SHP77 treated with DMSO at 0.1 percent for 48 hours (cell line): ENCODE data around the gene AMH.

Experiments
- DNase-seq: peaks from one replicate; lab custom pipeline; 2025; lab: John Stamatoyannopoulos, UW

The AMH gene

DNA sequence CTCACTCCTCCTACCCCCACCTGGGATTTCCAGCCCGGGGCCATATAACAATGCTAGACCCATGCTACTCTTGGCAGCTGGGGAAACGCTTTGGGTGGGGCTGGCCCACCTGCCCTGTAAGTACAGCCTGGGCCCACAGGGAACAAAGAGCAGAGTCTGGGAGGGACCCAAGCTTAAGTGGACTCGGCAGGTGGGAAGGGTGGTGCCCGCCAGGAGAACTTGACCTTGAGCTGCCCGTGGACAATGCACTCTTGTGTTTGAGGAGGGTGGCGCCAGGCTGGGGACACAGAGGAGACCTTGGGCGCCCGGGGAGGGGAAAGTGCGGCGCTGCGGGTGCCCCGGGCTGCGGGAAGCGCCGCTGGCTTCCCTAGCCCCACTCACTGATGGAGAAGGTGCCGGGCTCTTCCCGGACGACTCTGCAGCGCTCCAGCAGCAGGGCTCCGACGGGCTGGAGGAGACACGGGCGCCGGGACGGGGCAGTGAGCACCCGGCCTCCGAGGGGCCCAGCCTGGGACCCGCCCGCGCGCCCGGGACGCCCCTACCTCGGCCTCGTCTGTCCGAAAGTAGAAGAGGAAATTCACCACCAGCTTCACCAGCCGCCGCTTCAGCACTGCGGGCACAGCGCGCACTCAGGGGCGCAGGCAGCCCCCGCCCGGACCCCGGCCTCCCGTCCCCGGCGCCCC, 13.6 kb upstream of the AMH start:
- DNase-seq: peak; percentile 57

DNA sequence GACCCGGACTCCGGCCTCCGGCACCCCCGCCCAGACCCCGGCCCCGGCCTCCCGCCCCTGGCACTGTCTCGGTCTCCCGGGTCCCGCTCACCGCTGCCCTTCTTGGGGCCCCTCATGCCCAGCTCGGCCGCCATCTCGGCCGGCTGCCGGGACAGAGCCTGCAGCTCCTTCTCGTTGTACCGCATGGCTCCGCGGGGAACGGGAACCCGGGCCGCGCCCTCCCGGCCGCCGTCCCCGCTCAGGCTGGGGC, 13.1 kb upstream of the AMH start:
- DNase-seq: no peak

DNA sequence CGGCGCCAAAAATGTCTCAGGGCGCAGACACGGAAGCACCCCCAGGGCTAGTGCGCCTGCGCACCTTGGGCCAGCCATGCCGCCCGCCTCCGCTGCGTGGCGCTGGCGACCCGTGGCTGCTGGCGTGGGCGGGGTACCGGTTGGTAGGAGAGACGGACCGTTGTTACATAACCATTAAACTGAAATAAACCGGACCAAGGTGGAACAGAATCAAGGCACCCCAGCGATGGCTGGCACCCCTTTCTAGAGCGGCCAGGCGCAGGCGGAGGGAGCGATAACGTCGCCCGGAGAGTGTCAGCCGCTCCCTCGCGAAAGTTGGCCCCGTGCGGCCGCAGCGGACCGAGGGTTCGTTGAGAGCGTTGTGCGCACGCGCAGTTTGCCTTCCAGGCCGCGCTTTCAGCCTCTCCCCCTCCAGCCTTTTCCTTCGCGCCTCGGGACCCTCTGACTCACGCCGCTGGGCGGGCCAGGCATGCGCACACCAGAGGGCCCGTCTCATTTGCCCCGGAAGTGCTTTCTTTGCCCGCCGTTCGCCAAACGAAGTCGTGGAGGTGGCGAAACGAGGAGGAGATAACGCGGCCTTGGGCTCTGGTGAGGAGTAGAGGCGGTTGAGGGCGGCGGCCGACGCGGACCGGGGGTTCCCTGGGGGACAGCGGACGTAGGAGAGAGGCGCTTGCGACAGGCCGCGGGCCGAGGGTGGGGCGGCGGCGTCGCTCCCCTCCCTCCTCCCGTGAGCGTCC, 12.6 kb upstream of the AMH start, which contains the start of the genes PLEKHJ1 and SF3A2:
Gene PLEKHJ1, minus strand, starts transcription at position 16 of the 737 bp plus-strand sequence. CDS start 81 bp downstream, outside the sequence.
Gene SF3A2, plus strand, starts transcription at position 511 of the 737 bp plus-strand sequence. CDS start 6,595 bp downstream, outside the sequence.
- peak; percentile 90 for DNase-seq

DNA sequence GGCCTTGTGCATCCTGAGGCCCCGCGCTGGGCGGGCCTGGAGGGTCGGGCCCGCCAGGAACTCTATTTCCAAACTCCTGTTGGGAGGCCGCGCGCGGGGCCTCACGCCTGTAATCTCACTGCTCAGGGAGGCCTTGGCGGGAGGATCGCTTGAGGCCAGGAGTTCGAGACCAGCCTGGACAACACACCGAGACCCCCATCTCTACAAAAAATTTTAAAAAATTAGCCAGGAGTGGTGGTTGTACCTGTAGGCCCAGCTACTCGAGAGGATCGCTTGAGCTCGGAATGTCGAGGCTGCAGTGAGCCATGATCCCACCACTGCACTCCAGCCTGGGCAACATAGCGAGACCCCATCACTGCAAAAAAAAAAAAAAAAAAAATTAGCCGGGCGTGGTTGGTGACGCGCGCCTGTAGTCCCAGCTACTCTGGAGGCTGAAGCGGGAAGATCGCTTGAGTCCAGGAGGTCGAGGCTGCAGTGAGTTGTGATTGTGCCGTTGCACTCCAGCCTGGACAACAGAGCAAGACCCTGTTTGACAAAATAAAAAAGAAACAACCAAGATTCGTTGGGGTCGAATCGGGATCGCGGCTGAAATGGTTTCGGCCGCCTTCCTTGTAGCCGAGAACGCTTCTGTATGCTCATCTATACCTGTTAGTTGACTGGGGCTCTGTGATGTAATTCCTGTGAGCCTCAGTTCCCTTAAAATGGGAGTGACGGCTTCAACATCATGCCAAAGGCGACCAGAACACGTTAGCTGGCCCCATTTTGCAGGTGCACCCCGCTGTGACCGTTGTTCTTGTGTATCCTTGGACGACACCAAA, 11.9 kb upstream of the AMH start:
- no peak for DNase-seq

DNA sequence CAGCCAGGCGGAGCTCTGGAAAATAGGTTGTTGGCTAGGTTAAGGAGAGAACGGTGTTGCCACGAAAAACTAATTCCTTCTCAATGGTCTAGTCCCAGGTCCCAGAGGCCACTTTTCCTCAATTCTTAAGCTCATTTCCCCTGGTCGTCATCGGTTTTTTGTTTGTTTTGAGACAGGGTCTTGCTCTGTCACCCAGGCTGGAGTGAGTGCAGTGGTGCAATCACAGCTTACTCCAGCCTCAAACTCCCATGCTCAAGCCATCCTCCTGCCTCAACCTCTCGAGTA, 11.3 kb upstream of the AMH start:
- no peak for DNase-seq

DNA sequence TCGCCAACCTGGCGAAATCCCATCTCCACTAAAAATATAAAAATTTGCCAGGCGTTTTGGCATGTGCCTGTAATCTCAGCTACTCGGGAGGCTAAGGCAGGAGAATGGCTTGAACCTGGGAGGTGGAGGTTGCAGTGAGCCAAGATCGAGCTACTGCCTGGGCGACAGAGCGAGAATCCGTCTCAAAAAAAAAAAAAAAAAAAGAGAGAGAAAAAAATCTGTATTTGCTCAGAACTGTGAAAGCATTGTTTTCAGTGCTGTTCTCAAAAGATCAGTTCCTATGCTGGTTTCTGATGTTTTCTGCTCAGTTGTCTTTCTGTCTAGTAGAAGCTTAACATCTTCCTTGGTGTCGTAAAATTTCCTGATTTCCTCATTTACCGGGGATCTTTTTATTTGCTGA, 9.9 kb upstream of the AMH start:
- DNase-seq: no peak

DNA sequence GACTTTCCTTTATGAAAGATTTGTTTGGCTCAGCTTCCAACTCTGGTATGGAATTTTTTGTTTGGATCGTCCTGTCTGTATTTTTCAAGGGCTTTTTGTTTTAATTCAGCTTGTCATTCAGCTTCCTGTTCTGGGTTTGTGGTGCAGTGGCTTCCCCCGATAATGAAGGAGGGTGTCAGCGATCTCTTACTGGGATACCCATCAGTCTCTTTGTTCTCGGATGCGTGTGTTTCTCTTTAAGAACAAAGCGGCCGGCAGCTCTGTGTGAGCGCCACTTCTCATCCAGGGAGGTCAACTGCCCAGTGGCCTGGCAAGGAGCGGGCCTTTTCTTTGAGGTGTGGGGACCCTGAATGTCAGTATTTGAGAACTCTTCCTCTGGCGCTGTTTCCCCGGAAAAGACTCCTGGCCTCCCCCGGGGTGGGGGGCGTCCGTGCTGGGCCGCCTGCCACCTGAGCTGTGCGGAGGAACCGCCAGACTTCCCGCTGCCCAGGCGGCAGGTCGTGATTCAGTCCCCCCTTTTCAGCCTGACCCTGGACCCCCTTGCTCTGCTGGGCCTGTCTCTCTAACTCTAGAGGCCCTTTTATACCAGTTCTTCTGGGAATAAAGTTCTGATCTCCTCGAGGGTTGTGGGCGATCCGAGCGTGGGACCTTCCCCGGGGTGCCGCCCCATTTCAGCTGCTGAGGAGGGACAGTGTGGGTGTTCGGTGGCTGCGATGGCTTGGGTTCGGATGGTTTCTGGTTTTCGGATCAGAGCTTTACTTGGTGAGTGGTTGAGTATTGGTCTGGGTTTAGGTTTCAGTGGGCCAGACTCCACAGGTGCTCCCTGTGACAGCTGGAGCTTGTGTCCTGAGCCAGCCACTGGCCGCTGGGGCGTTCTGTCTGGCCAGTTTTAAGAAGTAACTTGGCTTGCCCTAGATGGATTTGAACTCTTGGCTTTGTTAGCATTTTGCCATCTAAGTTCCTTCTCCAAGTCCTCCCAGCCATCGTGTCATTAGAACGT, 9.1 kb upstream of the AMH start:
- DNase-seq: no peak

DNA sequence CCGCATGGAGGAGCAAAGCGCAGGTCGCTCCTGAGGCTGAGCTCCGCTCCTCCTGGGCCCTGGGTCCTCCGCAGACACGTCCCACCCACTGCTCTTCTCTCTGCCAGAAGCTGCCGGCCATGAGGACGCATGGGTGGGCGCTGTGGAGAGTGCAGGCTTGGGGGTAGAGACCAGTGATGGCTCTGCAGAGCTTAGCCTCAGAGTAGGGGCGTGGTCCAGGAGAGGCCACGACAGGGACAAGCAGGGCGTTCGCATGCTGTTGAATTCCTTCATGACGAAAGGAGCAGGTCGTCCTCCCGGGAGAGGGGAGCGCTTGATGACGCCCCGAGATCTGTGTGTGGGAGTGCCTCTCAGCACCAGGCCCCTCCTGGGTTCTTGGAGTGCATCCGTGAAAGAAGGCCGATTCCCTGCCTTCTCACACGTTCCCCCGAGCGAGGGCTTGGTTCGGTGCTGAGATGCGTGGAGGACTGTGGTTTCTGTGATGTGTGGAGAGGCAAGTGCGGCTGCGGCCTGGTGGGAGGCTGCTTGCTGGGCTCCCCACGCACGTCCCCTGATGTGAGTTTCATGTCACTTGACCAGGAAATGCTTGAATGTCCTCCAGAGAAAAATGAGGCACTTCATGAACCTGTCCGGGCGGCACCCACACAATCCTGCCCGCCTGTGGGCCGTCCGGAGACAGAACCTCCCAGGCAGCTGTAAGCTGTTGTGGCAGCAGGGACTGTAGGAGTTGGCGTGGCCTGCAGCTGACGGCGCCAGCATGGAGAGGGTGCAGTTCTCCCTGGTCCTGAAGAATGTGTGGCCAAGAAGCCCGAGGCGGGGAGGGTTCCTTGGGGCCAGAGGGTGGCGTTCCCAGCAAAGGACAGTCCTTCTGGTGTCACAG, 8.0 kb upstream of the AMH start:
- DNase-seq: no peak

DNA sequence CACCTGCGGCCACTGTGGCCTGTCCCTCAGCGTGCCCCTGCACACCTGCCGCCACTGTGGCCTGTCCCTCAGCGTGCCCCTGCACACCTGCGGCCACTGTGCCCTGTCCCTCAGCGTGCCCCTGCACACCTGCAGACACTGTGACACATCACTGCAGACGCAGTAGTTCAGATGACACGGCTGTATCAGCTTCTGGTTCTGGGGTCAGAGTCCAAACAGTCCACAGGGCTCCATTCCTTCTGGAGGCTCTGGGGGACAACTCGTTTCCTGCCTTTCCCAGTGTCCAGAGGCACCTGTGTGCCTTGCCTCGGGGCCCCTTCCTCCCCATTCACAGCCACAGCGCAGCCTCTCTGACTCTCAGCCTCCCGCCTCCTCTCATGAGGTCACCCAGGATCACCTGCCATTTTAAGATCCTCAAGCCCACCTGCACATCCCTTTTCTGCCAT, 7.0 kb upstream of the AMH start:
- no peak for DNase-seq

DNA sequence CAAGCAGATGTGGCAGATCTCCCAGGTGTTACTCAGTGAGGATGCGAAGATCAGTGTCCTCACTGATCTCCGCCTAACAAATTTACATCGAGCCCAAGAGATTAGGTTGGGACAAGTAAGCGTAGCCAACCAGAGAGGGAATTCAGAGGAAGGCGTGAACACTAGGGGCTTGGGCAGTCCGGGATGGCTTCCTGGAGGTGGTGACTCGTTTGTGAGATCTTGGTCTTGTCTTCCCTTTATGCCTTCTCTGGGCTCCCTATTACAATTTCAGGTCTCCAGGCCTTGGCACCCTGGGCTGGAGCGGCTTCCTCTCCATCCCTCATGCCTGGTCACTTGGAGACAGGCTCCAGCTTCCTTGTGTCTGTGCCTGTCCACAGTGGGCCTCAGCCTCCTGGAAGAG, 6.3 kb upstream of the AMH start:
- no peak for DNase-seq

DNA sequence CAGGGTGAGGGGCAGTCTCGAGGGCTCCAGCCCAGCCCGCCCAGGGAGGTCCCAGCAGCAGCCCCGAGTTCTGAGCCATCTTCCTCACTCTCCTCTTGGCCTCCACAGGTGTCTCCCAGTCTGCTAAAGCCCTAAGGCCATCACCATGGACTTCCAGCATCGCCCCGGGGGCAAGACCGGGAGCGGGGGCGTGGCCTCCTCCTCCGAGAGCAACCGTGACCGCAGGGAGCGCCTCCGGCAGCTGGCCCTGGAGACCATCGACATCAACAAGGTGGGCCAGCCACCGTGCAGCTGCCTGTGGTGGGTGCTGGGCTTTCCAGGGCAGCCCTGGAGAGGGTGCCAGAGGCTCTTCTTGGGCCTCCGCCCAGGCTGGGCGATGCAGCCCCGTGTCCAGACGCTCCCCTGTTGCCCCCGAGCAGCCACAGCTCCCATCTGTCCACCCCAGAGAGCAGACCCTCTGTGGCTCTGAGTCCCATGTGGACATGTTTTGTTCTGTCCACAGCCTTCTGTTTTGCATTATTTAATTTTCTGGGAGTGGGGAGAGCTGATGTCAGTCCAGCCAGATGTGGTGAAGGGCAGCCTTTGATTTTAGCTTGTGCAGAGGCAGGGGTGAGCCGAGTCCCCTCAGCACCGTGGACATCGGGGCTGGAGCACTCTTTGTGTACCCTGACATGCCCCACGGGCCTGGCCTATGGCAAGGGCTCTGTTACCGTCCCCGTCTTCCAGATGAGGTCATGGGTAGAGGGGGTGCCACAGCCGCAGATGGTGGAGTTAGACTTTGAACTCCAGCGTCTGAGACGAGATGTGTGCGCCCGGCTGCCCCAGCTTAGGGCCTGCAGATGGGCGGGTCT, 5.6 kb upstream of the AMH start:
- no peak for DNase-seq

DNA sequence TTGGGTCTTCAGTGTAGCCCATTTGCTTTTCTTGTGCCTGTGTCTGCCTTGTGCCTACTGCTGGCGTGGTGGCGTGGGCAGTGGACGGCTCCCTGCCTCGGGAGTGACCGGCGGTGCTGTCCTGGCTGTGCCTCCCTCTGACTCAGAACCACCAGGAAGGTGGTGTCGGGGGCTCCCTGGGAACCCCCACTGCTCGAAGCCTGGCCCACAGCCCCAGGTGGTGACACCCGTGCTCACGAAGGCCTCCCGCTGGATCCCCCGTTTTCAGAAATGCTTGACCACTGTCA, 5.1 kb upstream of the AMH start:
- DNase-seq: no peak

DNA sequence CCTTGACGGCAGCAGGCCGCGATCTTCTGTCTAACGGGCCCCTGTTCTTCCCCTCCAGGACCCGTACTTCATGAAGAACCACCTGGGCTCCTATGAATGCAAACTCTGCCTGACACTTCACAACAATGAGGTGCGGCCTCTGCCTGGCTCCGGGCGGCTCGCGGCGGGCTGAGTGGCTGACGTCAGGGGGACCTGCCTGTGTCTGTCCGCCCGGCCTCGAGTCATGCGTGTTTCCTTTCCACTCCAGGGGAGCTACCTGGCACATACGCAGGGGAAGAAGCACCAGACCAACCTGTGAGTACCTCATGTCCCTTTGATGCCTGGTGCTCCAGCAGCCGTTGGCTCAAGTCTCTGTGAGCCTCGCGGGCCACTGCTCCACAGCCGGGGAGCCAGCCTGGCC, 4.6 kb upstream of the AMH start:
- DNase-seq: no peak

DNA sequence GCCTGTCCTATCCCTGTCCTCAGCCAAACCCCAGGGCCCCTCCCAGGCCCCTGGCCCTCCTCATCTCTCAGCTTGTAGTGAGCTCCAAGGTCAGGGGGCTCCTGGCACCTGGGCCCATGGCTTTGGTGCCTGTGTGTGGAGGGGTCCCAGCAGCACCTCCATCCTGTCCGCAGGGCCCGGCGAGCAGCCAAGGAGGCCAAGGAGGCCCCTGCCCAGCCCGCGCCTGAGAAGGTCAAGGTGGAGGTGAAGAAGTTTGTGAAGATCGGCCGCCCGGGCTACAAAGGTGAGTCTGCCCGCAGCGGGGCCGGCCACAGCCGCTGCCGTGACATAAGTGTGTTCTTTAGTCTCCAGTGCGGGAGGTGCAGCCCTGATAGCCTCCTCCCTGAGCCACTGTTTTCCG, 3.9 kb upstream of the AMH start:
- no peak for DNase-seq

DNA sequence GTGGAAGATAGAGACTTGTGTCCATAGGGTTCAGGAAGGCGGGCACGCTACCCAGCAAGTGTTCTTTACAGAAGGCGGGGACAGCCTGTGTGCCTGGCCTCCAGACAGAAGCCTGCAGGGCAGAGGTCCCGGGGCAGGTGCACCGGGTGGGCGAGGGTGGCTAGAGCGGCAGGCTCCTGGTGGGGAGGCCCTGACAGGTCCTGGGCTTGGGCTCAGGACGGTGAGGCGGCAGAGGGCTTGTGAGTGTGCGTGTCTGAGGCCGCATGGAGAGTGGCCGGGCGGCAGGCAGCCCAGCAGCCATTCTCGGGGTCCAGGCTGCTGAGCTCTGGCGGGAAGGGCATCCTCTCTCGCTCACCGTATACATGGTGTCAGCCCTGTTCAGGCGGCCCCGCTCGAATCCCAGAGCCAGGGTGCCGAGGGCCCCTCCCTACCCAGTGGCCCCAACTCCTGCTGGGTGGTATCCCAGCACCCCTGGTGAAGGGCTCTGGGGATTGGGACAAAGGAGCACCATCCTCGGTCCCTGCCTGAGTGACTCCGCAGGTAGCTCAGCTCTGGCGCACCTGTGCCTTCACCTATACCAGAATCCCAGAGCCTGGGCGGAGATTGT, 3.0 kb upstream of the AMH start:
- no peak for DNase-seq

DNA sequence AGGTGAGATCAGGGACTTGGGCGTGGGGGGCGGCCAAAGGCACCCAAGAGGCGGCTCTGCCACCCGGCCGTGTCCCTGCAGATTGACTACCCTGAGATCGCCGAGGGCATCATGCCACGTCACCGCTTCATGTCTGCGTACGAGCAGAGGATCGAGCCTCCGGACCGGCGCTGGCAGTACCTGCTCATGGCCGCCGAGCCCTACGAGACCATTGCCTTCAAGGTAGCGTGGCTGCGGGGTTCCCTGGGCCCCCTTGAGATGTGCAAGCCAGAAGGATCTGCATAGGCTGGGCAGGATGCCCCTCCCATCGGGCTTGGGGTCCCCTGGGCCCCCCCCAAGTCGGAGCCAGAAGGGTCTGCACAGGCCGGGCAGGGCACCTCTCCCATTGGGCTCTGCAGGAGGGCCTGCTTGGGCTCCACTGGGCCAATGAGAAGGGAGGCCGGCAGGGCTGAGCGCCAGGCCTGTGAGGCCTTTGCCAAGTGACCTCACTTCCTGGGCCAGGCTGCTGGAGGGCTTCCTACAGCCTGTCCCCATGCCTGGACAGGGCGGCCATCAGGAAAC, 2.2 kb upstream of the AMH start:
- no peak for DNase-seq

DNA sequence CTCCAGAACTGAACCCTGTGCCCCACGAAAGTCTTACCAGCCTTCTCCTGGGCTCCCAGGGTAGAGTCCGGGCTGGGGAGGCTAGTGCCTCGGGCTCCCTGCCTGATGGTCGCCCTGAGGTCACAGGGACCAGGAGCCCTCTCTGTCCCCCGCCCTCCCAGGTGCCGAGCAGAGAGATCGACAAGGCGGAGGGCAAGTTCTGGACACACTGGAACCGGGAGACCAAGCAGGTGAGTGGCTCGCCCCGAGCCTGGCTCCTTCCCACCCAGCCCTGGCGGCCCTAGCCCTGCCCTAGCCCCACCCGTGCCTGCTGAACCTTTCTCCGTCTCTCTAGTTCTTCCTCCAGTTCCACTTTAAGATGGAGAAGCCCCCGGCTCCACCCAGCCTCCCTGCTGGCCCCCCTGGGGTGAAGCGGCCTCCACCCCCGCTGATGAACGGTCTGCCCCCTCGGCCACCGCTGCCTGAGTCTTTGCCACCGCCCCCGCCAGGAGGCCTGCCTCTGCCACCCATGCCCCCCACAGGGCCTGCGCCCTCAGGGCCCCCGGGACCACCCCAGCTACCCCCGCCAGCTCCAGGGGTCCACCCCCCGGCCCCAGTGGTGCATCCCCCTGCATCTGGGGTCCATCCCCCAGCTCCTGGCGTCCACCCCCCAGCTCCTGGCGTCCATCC, 1.6 kb upstream of the AMH start:
- DNase-seq: no peak

DNA sequence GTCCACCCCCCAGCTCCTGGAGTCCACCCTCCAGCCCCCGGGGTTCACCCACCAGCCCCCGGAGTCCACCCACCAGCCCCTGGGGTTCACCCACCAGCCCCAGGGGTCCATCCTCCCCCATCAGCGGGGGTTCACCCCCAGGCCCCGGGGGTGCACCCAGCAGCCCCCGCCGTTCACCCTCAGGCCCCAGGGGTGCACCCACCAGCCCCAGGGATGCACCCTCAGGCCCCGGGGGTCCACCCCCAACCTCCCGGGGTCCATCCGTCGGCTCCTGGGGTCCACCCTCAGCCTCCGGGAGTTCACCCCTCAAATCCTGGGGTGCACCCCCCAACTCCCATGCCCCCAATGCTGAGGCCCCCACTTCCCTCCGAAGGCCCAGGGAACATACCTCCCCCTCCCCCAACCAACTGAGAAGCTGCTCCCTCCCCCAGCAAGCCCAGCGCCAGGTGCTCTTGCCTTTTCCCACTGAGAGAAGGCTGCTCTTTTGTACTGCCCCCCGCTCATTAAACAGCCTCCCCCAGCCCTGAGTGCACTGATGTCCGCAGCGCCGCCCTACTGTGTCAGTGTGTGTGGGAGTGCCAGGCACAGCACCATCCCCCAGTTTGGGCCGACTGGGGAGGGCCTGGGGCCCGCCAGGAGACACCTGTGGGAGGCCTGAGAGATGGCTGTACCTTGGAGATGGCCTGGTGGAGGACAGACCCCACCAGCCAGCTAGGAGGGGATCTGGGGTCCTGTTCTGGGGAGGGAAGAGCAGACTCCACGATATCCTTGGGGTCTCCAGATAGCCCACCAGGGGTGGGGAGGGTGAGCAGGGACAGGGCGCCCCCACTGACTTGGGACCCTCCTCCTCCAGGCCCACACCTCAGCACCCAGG, 750 bp upstream of the AMH start:
- no peak for DNase-seq
